ENCODE results near the gene CEP128. TPM values are rescaled to one million over a fixed set of nuclear protein-coding genes. Genes with fewer than 3 reads are reported as not detected.

CEP128 gene
- total RNA-seq, 4 donors from 2014 or later = 7.4 to 30.4 (median 11.7) TPM

GRCh38 chr14:80951491-80951890, 10.0 kb upstream of the CEP128 start:
- no peak overlapping the region for H3K4me3 ChIP-seq
- peaks cover 6% of the 10 kb centered on the region for H3K27me3 ChIP-seq
- no peaks in the 10 kb centered on the region for H3K36me3 ChIP-seq
- WGBS = 85% methylated on average over 4 of the region's 4 CpGs
- no peak for TF ChIP-seq POLR2AphosphoS5 (IDR thresholded peaks at IDR 0.05)
- TF ChIP-seq EP300 (IDR thresholded peaks at IDR 0.05) = no peak
- no peak for TF ChIP-seq CTCF (IDR thresholded peaks at IDR 0.05)
- TF ChIP-seq POLR2A (IDR thresholded peaks at IDR 0.05) = no peak
- H3K9me3 ChIP-seq = no peaks in the 10 kb centered on the region
- DNase-seq (ENCODE audit: low spot score in 2 of 2) = no peak
- no peak overlapping the region for H3K27ac ChIP-seq
- peaks cover 13% of the 10 kb centered on the region for H3K4me1 ChIP-seq

GRCh38 chr14:80948291-80948690, 6.8 kb upstream of the CEP128 start:
- peaks cover 5% of the 10 kb centered on the region for H3K27me3 ChIP-seq
- H3K36me3 ChIP-seq = no peaks in the 10 kb centered on the region
- no peak overlapping the region for H3K4me3 ChIP-seq
- H3K9me3 ChIP-seq = no peaks in the 10 kb centered on the region
- 61% methylated on average over 1 of the region's 1 CpG for WGBS
- peaks cover 3% of the 10 kb centered on the region for H3K4me1 ChIP-seq
- H3K27ac ChIP-seq = no peak overlapping the region
- DNase-seq (ENCODE audit: low spot score in 2 of 2) = no peak
- TF ChIP-seq EP300 (IDR thresholded peaks at IDR 0.05) = no peak
- TF ChIP-seq CTCF (IDR thresholded peaks at IDR 0.05) = no peak
- no peak for TF ChIP-seq POLR2A (IDR thresholded peaks at IDR 0.05)
- TF ChIP-seq POLR2AphosphoS5 (IDR thresholded peaks at IDR 0.05) = no peak

GRCh38 chr14:80946797-80947196, 5.3 kb upstream of the CEP128 start:
- no peak overlapping the region for H3K27ac ChIP-seq
- H3K36me3 ChIP-seq = no peaks in the 10 kb centered on the region
- no peak overlapping the region for H3K4me3 ChIP-seq
- H3K27me3 ChIP-seq = peaks cover 5% of the 10 kb centered on the region
- DNase-seq (ENCODE audit: low spot score in 2 of 2) = no peak
- H3K9me3 ChIP-seq = no peaks in the 10 kb centered on the region
- peaks cover 12% of the 10 kb centered on the region for H3K4me1 ChIP-seq
- WGBS = 83% methylated on average over 4 of the region's 4 CpGs
- TF ChIP-seq EP300 (IDR thresholded peaks at IDR 0.05) = no peak
- TF ChIP-seq POLR2AphosphoS5 (IDR thresholded peaks at IDR 0.05) = no peak
- no peak for TF ChIP-seq POLR2A (IDR thresholded peaks at IDR 0.05)
- no peak for TF ChIP-seq CTCF (IDR thresholded peaks at IDR 0.05)

- 92% methylated on average over 1 of the region's 1 CpG for WGBS
- no peak overlapping the region for H3K27ac ChIP-seq
- no peaks in the 10 kb centered on the region for H3K36me3 ChIP-seq
- no peak overlapping the region for H3K4me3 ChIP-seq
- H3K9me3 ChIP-seq = no peaks in the 10 kb centered on the region
- no peak for TF ChIP-seq EP300 (IDR thresholded peaks at IDR 0.05)
- TF ChIP-seq CTCF (IDR thresholded peaks at IDR 0.05) = no peak
- no peak for TF ChIP-seq POLR2A (IDR thresholded peaks at IDR 0.05)
- no peak for TF ChIP-seq POLR2AphosphoS5 (IDR thresholded peaks at IDR 0.05)
- H3K4me1 ChIP-seq = peaks cover 13% of the 10 kb centered on the region
- no peak for DNase-seq (ENCODE audit: low spot score in 2 of 2)
- H3K27me3 ChIP-seq = peaks cover 5% of the 10 kb centered on the region
Measured at GRCh38 chr14:80946187-80946586, 4.6 kb upstream of the CEP128 start.

- H3K36me3 ChIP-seq = no peaks in the 10 kb centered on the region
- WGBS = 87% methylated on average over 5 of the region's 5 CpGs
- DNase-seq (ENCODE audit: low spot score in 2 of 2) = no peak
- TF ChIP-seq EP300 (IDR thresholded peaks at IDR 0.05) (no peak), CTCF (IDR thresholded peaks at IDR 0.05) (no peak), POLR2AphosphoS5 (IDR thresholded peaks at IDR 0.05) (no peak)
- peaks cover 5% of the 10 kb centered on the region for H3K27me3 ChIP-seq
- no peak overlapping the region for H3K4me3 ChIP-seq
- no peaks in the 10 kb centered on the region for H3K9me3 ChIP-seq
- peaks cover 24% of the 10 kb centered on the region for H3K4me1 ChIP-seq
- H3K27ac ChIP-seq = no peak overlapping the region
Measured at GRCh38 chr14:80944861-80945617, 3.5 kb upstream of the CEP128 start.

All from suprapubic skin (tissue), 4 donors.